Neural progenitor cell (in vitro differentiated cells): ENCODE measurements around the gene SLC35C1. TPM values are rescaled to one million over a fixed set of nuclear protein-coding genes. Genes with fewer than 3 reads are reported as not detected.

Experiments used
- DNase-seq: peaks from one replicate; pipeline ENCODE4 v3.0.0-alpha.2; 2016; ENCODE audit warnings: low spot score
- H2AFZ ChIP-seq: fragments of 200-600 bp; sonication (generic); replicated peaks from 2 replicates; pipeline ENCODE4 v1.6.1; 2016; ENCODE audit warnings: antibody characterized with exemption
- H3F3A ChIP-seq: fragments of 200-600 bp; sonication (generic); 2 replicates; pipeline ENCODE4 v1.6.1; 2016; ENCODE audit warnings: antibody characterized with exemption, low read depth
- H3K27ac ChIP-seq: fragments of 200-600 bp; sonication (generic); 2 replicates; pipeline ENCODE4 v1.5.1; 2016; ENCODE audit warnings: mild to moderate bottlenecking
- H3K27me3 ChIP-seq: fragments of 200-600 bp; sonication (generic); 2 replicates; pipeline ENCODE4 v1.6.1; 2016; ENCODE audit warnings: mild to moderate bottlenecking, moderate library complexity
- H3K36me3 ChIP-seq: fragments of 200-600 bp; sonication (generic); 2 replicates; pipeline ENCODE4 v1.5.1; 2016
- H3K4me1 ChIP-seq: fragments of 200-600 bp; sonication (generic); 2 replicates; pipeline ENCODE4 v1.6.1; 2016; ENCODE audit warnings: mixed run types
- H3K4me2 ChIP-seq: fragments of 200-600 bp; sonication (generic); 2 replicates; pipeline ENCODE4 v1.6.1; 2016
- H3K4me3 ChIP-seq: fragments of 200-600 bp; sonication (generic); 2 replicates; pipeline ENCODE4 v1.5.1; 2016
- H3K79me2 ChIP-seq: fragments of 200-600 bp; sonication (generic); 2 replicates; pipeline ENCODE4 v1.6.1; 2016; ENCODE audit warnings: low read depth
- H3K9ac ChIP-seq: fragments of 200-600 bp; sonication (generic); 2 replicates; pipeline ENCODE4 v1.6.1; 2016
- H3K9me3 ChIP-seq: fragments of 200-600 bp; sonication (generic); 2 replicates; pipeline ENCODE4 v1.5.1; 2016; ENCODE audit warnings: low read depth
- H4K20me1 ChIP-seq: fragments of 200-600 bp; sonication (generic); 2 replicates; pipeline ENCODE4 v1.6.1; 2016; ENCODE audit warnings: low read depth
- H3K27ac Mint-ChIP-seq: 3 replicates; pipeline ENCODE4 v1.8.0; 2021; ENCODE audit warnings: mixed read lengths
- H3K27me3 Mint-ChIP-seq: 2 replicates; pipeline ENCODE4 v1.8.0; 2022; ENCODE audit warnings: low read depth, mild to moderate bottlenecking, inconsistent platforms, moderate library complexity, mixed read lengths; ENCODE audit not compliant: insufficient read depth
- H3K36me3 Mint-ChIP-seq: 3 replicates; pipeline ENCODE4 v1.8.0; 2021; ENCODE audit warnings: mixed read lengths
- H3K4me1 Mint-ChIP-seq: 3 replicates; pipeline ENCODE4 v1.8.0; 2021; ENCODE audit warnings: mixed read lengths
- H3K4me3 Mint-ChIP-seq: 3 replicates; pipeline ENCODE4 v1.8.0; 2021; ENCODE audit warnings: mild to moderate bottlenecking, moderate library complexity, mixed read lengths
- H3K9me3 Mint-ChIP-seq: 3 replicates; pipeline ENCODE4 v1.8.0; 2020; ENCODE audit warnings: mixed read lengths
- EZH2 ChIP-seq: fragments of 200-600 bp; sonication (generic); IDR thresholded peaks from 2 replicates; pipeline ENCODE4 v1.6.1; 2017; ENCODE audit warnings: antibody characterized with exemption, mild to moderate bottlenecking, moderate library complexity
- EZH2phosphoT487 ChIP-seq: fragments of 200-600 bp; sonication (generic); IDR thresholded peaks from 2 replicates; pipeline ENCODE4 v1.6.1; 2017; ENCODE audit warnings: antibody characterized with exemption
- total RNA-seq: library from RNA; depleted of rRNA; stranded (reverse); fragments of >200 nt; gene quantifications from 2 replicates; pipeline ENCODE4 v1.2.3, GENCODE V29; 2015; ENCODE audit warnings: low replicate concordance
- TF ChIP-seq, protein P1 (sequence below): fragments of 200-600 bp; sonication (generic); IDR thresholded peaks from 2 replicates; pipeline ENCODE4 v1.5.1; 2017; ENCODE audit warnings: antibody characterized with exemption, mild to moderate bottlenecking

The SLC35C1 gene
- total RNA-seq, 1 donor from 2014 or later, result 1.3 TPM

DNA sequence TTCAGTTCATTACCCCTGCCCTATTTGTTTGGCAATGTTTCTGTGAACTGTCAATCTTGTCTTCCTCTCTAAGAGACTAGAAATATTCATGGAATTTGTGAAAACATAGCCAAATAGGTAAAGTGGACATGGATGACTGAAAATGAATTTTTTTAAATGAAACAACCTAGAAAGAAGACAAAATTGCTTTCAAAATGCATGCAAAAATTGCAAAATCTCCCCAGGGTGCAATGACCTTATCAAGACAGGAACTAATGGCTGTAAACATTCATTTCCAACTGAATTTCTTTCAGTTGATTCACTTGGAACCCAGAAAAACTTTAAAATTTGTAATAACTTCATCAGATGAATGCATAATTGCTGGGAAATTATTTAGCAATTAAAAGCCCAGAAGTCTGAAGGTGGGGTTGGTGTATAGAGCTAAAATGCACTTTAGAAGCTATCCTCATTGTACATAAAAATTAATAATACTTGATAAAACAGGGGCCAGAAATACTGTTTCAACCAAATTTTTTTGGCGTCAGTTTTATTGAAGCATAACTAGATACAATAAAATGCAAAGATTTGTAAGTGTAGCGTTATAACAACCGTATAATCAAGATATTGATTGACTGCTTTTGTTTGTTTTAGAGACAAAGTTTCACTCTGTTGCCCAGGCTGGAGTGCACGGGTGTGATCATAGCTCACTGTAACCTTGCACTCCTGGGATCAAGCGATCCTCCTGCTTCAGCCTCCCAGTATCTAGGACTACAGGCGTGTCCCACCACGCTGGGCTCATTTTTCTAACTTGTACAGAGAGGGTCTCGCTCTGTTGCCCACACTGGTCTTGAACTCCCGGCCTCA lies 27.6 kb upstream of the SLC35C1 start:
- H3K36me3 ChIP-seq, result no peaks in the 10 kb centered on the region
- Mint-ChIP-seq H3K4me1 (peaks cover 14% of the 10 kb centered on the region), H3K36me3 (no peaks in the 10 kb centered on the region), H3K27ac (no peak overlapping the region), H3K4me3 (no peak overlapping the region), H3K27me3 (peaks cover 28% of the 10 kb centered on the region), H3K9me3 (peaks cover 4% of the 10 kb centered on the region)
- no peak overlapping the region for H3K4me3 ChIP-seq
- no peaks in the 10 kb centered on the region for H4K20me1 ChIP-seq
- H3K4me1 ChIP-seq, result no peaks in the 10 kb centered on the region
- H3K9ac ChIP-seq, result no peak overlapping the region
- no peak overlapping the region for H2AFZ ChIP-seq
- no peak overlapping the region for H3K27ac ChIP-seq
- no peak overlapping the region for H3K4me2 ChIP-seq
- peaks cover 7% of the 10 kb centered on the region for H3K27me3 ChIP-seq
- H3K9me3 ChIP-seq, result no peaks in the 10 kb centered on the region
- TF ChIP-seq EZH2phosphoT487, result no peak
- TF ChIP-seq EZH2, result no peak
- TF ChIP-seq, protein P1, sequence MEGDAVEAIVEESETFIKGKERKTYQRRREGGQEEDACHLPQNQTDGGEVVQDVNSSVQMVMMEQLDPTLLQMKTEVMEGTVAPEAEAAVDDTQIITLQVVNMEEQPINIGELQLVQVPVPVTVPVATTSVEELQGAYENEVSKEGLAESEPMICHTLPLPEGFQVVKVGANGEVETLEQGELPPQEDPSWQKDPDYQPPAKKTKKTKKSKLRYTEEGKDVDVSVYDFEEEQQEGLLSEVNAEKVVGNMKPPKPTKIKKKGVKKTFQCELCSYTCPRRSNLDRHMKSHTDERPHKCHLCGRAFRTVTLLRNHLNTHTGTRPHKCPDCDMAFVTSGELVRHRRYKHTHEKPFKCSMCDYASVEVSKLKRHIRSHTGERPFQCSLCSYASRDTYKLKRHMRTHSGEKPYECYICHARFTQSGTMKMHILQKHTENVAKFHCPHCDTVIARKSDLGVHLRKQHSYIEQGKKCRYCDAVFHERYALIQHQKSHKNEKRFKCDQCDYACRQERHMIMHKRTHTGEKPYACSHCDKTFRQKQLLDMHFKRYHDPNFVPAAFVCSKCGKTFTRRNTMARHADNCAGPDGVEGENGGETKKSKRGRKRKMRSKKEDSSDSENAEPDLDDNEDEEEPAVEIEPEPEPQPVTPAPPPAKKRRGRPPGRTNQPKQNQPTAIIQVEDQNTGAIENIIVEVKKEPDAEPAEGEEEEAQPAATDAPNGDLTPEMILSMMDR, result no peak
- H3K79me2 ChIP-seq, result no peaks in the 10 kb centered on the region
- no peak for DNase-seq
- H3F3A ChIP-seq, result no peaks in the 10 kb centered on the region

DNA sequence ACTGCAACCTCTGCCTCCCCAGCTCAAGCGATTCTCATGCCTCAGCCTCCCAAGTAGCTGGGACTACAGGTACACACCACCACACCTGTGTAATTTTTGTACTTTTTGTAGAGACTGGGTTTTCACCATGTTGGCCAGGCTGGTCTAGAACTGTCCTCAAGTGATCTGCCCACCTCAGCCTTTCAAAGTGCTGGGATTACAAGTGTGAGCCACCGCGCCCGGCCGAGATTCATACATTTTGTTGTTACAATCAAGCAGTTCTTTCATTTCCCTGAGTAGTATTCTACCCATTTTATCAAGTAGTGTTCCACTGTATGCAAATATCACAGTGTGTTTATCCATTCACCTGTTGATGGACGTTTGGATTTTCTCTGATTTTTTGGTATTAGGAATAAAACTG lies 26.6 kb upstream of the SLC35C1 start:
- no peak overlapping the region for H3K4me2 ChIP-seq
- H3K9me3 ChIP-seq, result no peaks in the 10 kb centered on the region
- H3K9ac ChIP-seq, result no peak overlapping the region
- no peak for TF ChIP-seq EZH2phosphoT487
- no peak for TF ChIP-seq EZH2
- TF ChIP-seq, protein P1, result no peak
- no peak overlapping the region for H3K4me3 ChIP-seq
- H3K4me1 ChIP-seq, result no peaks in the 10 kb centered on the region
- Mint-ChIP-seq H3K27me3 (peaks cover 25% of the 10 kb centered on the region), H3K9me3 (peaks cover 4% of the 10 kb centered on the region), H3K36me3 (no peaks in the 10 kb centered on the region), H3K4me3 (no peak overlapping the region), H3K4me1 (peaks cover 14% of the 10 kb centered on the region), H3K27ac (no peak overlapping the region)
- no peak for DNase-seq
- H3K27me3 ChIP-seq, result peaks cover 6% of the 10 kb centered on the region
- H3K36me3 ChIP-seq, result no peaks in the 10 kb centered on the region
- no peaks in the 10 kb centered on the region for H3K79me2 ChIP-seq
- H3K27ac ChIP-seq, result no peak overlapping the region
- H2AFZ ChIP-seq, result no peak overlapping the region
- H4K20me1 ChIP-seq, result no peaks in the 10 kb centered on the region
- no peaks in the 10 kb centered on the region for H3F3A ChIP-seq

GRCh38 chr11:45779602-45780001 lies 25.3 kb upstream of the SLC35C1 start:
- H3K4me3 ChIP-seq, result no peak overlapping the region
- H4K20me1 ChIP-seq, result no peaks in the 10 kb centered on the region
- no peaks in the 10 kb centered on the region for H3K27me3 ChIP-seq
- Mint-ChIP-seq H3K4me1 (peaks cover 14% of the 10 kb centered on the region), H3K36me3 (no peaks in the 10 kb centered on the region), H3K9me3 (peaks cover 4% of the 10 kb centered on the region), H3K27ac (no peak overlapping the region), H3K4me3 (no peak overlapping the region), H3K27me3 (peaks cover 18% of the 10 kb centered on the region)
- no peak for DNase-seq
- no peak overlapping the region for H3K9ac ChIP-seq
- no peaks in the 10 kb centered on the region for H3F3A ChIP-seq
- H2AFZ ChIP-seq, result no peak overlapping the region
- no peaks in the 10 kb centered on the region for H3K9me3 ChIP-seq
- no peaks in the 10 kb centered on the region for H3K4me1 ChIP-seq
- no peak overlapping the region for H3K27ac ChIP-seq
- no peak overlapping the region for H3K4me2 ChIP-seq
- no peaks in the 10 kb centered on the region for H3K36me3 ChIP-seq
- TF ChIP-seq EZH2 (no peak), EZH2phosphoT487 (no peak)
- H3K79me2 ChIP-seq, result no peaks in the 10 kb centered on the region

GRCh38 chr11:45786272-45786671 lies 18.7 kb upstream of the SLC35C1 start:
- no peaks in the 10 kb centered on the region for H3K36me3 ChIP-seq

More at GRCh38 chr11:45786272-45786671, 18.7 kb upstream of the SLC35C1 start:
- Mint-ChIP-seq H3K4me3 (no peak overlapping the region), H3K27me3 (peaks cover 3% of the 10 kb centered on the region), H3K9me3 (peaks cover 6% of the 10 kb centered on the region), H3K36me3 (no peaks in the 10 kb centered on the region), H3K27ac (no peak overlapping the region), H3K4me1 (no peaks in the 10 kb centered on the region)
- H3K4me1 ChIP-seq, result no peaks in the 10 kb centered on the region
- no peaks in the 10 kb centered on the region for H3K79me2 ChIP-seq
- no peak overlapping the region for H3K4me2 ChIP-seq
- H3K9me3 ChIP-seq, result no peaks in the 10 kb centered on the region
- no peaks in the 10 kb centered on the region for H3F3A ChIP-seq
- TF ChIP-seq EZH2 (no peak), EZH2phosphoT487 (no peak)
- TF ChIP-seq, protein P1, result no peak
- H3K9ac ChIP-seq, result no peak overlapping the region
- no peak overlapping the region for H3K27ac ChIP-seq
- H4K20me1 ChIP-seq, result no peaks in the 10 kb centered on the region
- no peak overlapping the region for H3K4me3 ChIP-seq
- H3K27me3 ChIP-seq, result peaks cover 5% of the 10 kb centered on the region
- DNase-seq, result no peak
- no peak overlapping the region for H2AFZ ChIP-seq
